HL-60 (cell line): Measurements from ENCODE around the gene CALM3.

Experiments
- DNase-seq, 2 experiments: peaks; one replicate each; pipeline ENCODE4 v3.0.0-alpha.2; 2010 to 2020; ENCODE audit warnings: low read depth in 1 of 2, low spot score in 1 of 2
- H3K27ac ChIP-seq: fragments of 250-450 bp; sonication (Bioruptor Pico); replicated peaks from 2 replicates; pipeline ENCODE4 v1.5.1; 2020; ENCODE audit warnings: mild to moderate bottlenecking, moderate library complexity
- H3K27me3 ChIP-seq: fragments of 250-450 bp; sonication (Bioruptor Pico); 2 replicates; pipeline ENCODE4 v1.5.1; 2021; ENCODE audit warnings: mild to moderate bottlenecking, moderate library complexity; ENCODE audit not compliant: insufficient read depth, poor library complexity, severe bottlenecking
- H3K4me3 ChIP-seq: replicated peaks from 2 replicates; pipeline ENCODE4 v1.5.1; 2011; ENCODE audit warnings: mild to moderate bottlenecking, control low read depth, low read length; ENCODE audit not compliant: insufficient read depth
- CTCF ChIP-seq: IDR thresholded peaks from one replicate; pipeline ENCODE4 v1.5.1; 2011; ENCODE audit warnings: low read length, control low read depth, inconsistent platforms; ENCODE audit not compliant: insufficient read depth
- GABPA ChIP-seq: IDR thresholded peaks from 2 replicates; pipeline ENCODE4 v1.6.1; 2012; ENCODE audit warnings: low read depth
- POLR2AphosphoS5 ChIP-seq: IDR thresholded peaks from 2 replicates; pipeline ENCODE4 v1.6.1; 2012; ENCODE audit warnings: low read depth
- REST ChIP-seq: IDR thresholded peaks from 2 replicates; pipeline ENCODE4 v1.6.1; 2012; ENCODE audit warnings: low read depth; ENCODE audit not compliant: insufficient replicate concordance
- SPI1 ChIP-seq: IDR thresholded peaks from 2 replicates; pipeline ENCODE4 v1.6.1; 2012; ENCODE audit warnings: low read depth, mild to moderate bottlenecking, borderline replicate concordance

CALM3 gene

GRCh38 chr19:46650445-46650844, 49.3 kb downstream of the CALM3 start:
- Histone ChIP-seq H3K27ac (no peak overlapping the region), H3K4me3 (no peak overlapping the region), H3K27me3 (peaks cover 16% of the 10 kb centered on the region)
- DNase-seq = no peak
- TF ChIP-seq GABPA (no peak), REST (no peak), CTCF (no peak)

GRCh38 chr19:46654621-46655152, 53.6 kb downstream of the CALM3 start:
- DNase-seq = no peak
- Histone ChIP-seq H3K27me3 (peaks cover 12% of the 10 kb centered on the region), H3K27ac (no peak overlapping the region), H3K4me3 (no peak overlapping the region)
- TF ChIP-seq GABPA (no peak), REST (no peak), CTCF (no peak), POLR2AphosphoS5 (no peak)

- no peak for TF ChIP-seq GABPA
- no peak for TF ChIP-seq POLR2AphosphoS5
- no peak for TF ChIP-seq CTCF
- no peak for TF ChIP-seq SPI1
- TF ChIP-seq REST = no peak
- Histone ChIP-seq H3K27ac (no peak overlapping the region), H3K27me3 (peaks cover 19% of the 10 kb centered on the region), H3K4me3 (no peak overlapping the region)
- no peak for DNase-seq
Measured at GRCh38 chr19:46656541-46656940, 55.4 kb downstream of the CALM3 start.
